Neuronal stem cell (in vitro differentiated cells): ENCODE results near the gene TXNDC11.

Experiments used
- DNase-seq: peaks from one replicate; pipeline ENCODE4 v3.0.0-alpha.2; 2013; ENCODE audit warnings: low spot score
- H2AFZ ChIP-seq: one replicate; pipeline ENCODE4 v1.6.1; 2013; ENCODE audit warnings: mild to moderate bottlenecking, low read length, inconsistent platforms
- H2AK5ac ChIP-seq: 2 replicates; pipeline ENCODE4 v1.6.1; 2013; ENCODE audit warnings: low read depth, mild to moderate bottlenecking, inconsistent platforms, low read length, moderate library complexity, mixed read lengths
- H2BK120ac ChIP-seq: 2 replicates; pipeline ENCODE4 v1.6.1; 2013; ENCODE audit warnings: low read depth, mild to moderate bottlenecking, inconsistent platforms, low read length, moderate library complexity, mixed read lengths
- H2BK12ac ChIP-seq: one replicate; pipeline ENCODE4 v1.6.1; 2013; ENCODE audit warnings: low read length, inconsistent platforms
- H2BK15ac ChIP-seq: 2 replicates; pipeline ENCODE4 v1.6.1; 2013; ENCODE audit warnings: mild to moderate bottlenecking, low read length, inconsistent platforms, mixed read lengths
- H2BK5ac ChIP-seq: one replicate; pipeline ENCODE4 v1.6.1; 2013; ENCODE audit warnings: inconsistent platforms, mild to moderate bottlenecking, low read length, moderate library complexity
- H3K14ac ChIP-seq: one replicate; pipeline ENCODE4 v1.6.1; 2013; ENCODE audit warnings: low read length, inconsistent platforms
- H3K18ac ChIP-seq: 2 replicates; pipeline ENCODE4 v1.6.1; 2013; ENCODE audit warnings: low read length, inconsistent platforms
- H3K23ac ChIP-seq: 2 replicates; pipeline ENCODE4 v1.6.1; 2013; ENCODE audit warnings: low read depth, mild to moderate bottlenecking, mixed read lengths, low read length, inconsistent platforms; ENCODE audit not compliant: poor library complexity
- H3K27ac ChIP-seq: replicated peaks from 3 replicates; pipeline ENCODE4 v1.5.1; 2013; ENCODE audit warnings: low read length, inconsistent platforms
- H3K27me3 ChIP-seq, 3 experiments: 2 replicates each; pipeline ENCODE4 v1.6.1; 2013; ENCODE audit warnings: low read length in 3 of 3, mild to moderate bottlenecking in 2 of 3, inconsistent platforms in 1 of 3, low read depth in 1 of 3, mixed read lengths in 1 of 3, moderate library complexity in 1 of 3; ENCODE audit not compliant: control insufficient read depth in 3 of 3, insufficient read depth in 3 of 3
- H3K36me3 ChIP-seq, 2 donors: replicated peaks in 1 of 2; 2 replicates each; pipeline ENCODE4 v1.6.1; 2013; ENCODE audit warnings: low read length in 2 of 2; ENCODE audit not compliant: control insufficient read depth in 2 of 2, insufficient read depth in 2 of 2
- H3K4ac ChIP-seq: 2 replicates; pipeline ENCODE4 v1.6.1; 2013; ENCODE audit warnings: inconsistent platforms, mild to moderate bottlenecking, low read length, moderate library complexity
- H3K4me1 ChIP-seq, 2 donors: 1 replicate in 1 of 2; 2 replicates in 1 of 2; pipeline ENCODE4 v1.6.1; 2013; ENCODE audit warnings: low read length in 2 of 2, low read depth in 1 of 2; ENCODE audit not compliant: control insufficient read depth in 2 of 2, insufficient read depth in 1 of 2
- H3K4me2 ChIP-seq: one replicate; pipeline ENCODE4 v1.6.1; 2013; ENCODE audit warnings: mild to moderate bottlenecking, low read length, inconsistent platforms; ENCODE audit not compliant: insufficient read depth, poor library complexity, severe bottlenecking
- H3K4me3 ChIP-seq, 2 donors: 2 replicates each; pipeline ENCODE4 v1.5.1; 2013; ENCODE audit warnings: low read length in 2 of 2, mild to moderate bottlenecking in 2 of 2, inconsistent platforms in 1 of 2, moderate library complexity in 1 of 2
- H3K79me1 ChIP-seq: one replicate; pipeline ENCODE4 v1.6.1; 2013; ENCODE audit warnings: low read depth, mild to moderate bottlenecking, inconsistent platforms, low read length, moderate library complexity
- H3K9ac ChIP-seq: one replicate; pipeline ENCODE4 v1.6.1; 2013; ENCODE audit warnings: mild to moderate bottlenecking, low read depth, low read length, inconsistent platforms; ENCODE audit not compliant: poor library complexity
- H3K9me3 ChIP-seq, 2 donors: replicated peaks in 1 of 2; 2 replicates each; pipeline versions ENCODE3 to v1.6.1; 2013; ENCODE audit warnings: low read length in 2 of 2, mild to moderate bottlenecking in 2 of 2, inconsistent platforms in 1 of 2, low read depth in 1 of 2, mixed read lengths in 1 of 2, moderate library complexity in 1 of 2; ENCODE audit not compliant: control insufficient read depth in 2 of 2, insufficient read depth in 1 of 2
- H4K8ac ChIP-seq: one replicate; pipeline ENCODE4 v1.6.1; 2013; ENCODE audit warnings: low read depth, mild to moderate bottlenecking, inconsistent platforms, low read length, moderate library complexity
- H4K91ac ChIP-seq: one replicate; pipeline ENCODE4 v1.6.1; 2013; ENCODE audit warnings: low read length, low read depth, mild to moderate bottlenecking, inconsistent platforms; ENCODE audit not compliant: poor library complexity
- WGBS, 2 donors: extraction: QIAGEN DNeasy Blood & Tissue Kit; methylation state at CpG; one replicate each; pipeline ENCODE4 v1.1.7; 2013; ENCODE audit warnings: missing lambda C conversion rate in 2 of 2, mixed read lengths in 1 of 2; ENCODE audit not compliant: insufficient read length in 2 of 2, insufficient replicate concordance in 1 of 2; ENCODE audit errors: extremely low coverage in 2 of 2; 5-methylcytosine and 5-hydroxymethylcytosine counted together

The TXNDC11 gene

GRCh38 chr16:11686713-11687380, 55.8 kb downstream of the TXNDC11 start:
- no peak overlapping the region for H2BK120ac ChIP-seq
- H3K27me3 ChIP-seq, result no peaks in the 10 kb centered on the region
- H2BK12ac ChIP-seq, result no peak overlapping the region
- no peak overlapping the region for H4K8ac ChIP-seq
- peaks cover 21 to 80% of the 10 kb centered on the region in 2 donors for H3K36me3 ChIP-seq
- peaks cover 5 to 6% of the 10 kb centered on the region in 2 donors for H3K4me1 ChIP-seq
- no peak overlapping the region for H3K14ac ChIP-seq
- H2AFZ ChIP-seq, result no peak overlapping the region
- peaks cover 1% of the 10 kb centered on the region for H3K79me1 ChIP-seq
- no peak overlapping the region for H2BK15ac ChIP-seq
- no peak overlapping the region for H2AK5ac ChIP-seq
- no peak overlapping the region for H3K23ac ChIP-seq
- H3K18ac ChIP-seq, result no peak overlapping the region
- H3K4ac ChIP-seq, result no peak overlapping the region
- H2BK5ac ChIP-seq, result no peak overlapping the region
- no peak for DNase-seq
- H3K4me3 ChIP-seq, result no peak overlapping the region
- no peak overlapping the region for H3K9ac ChIP-seq
- WGBS, 2 donors, result no CpG with 5 or more reads among the region's 6 CpGs
- H3K9me3 ChIP-seq, result no peaks in the 10 kb centered on the region
- no peak overlapping the region for H3K27ac ChIP-seq
- H4K91ac ChIP-seq, result no peak overlapping the region
- H3K4me2 ChIP-seq, result no peak overlapping the region

- no peak overlapping the region for H3K4me2 ChIP-seq
- H2BK12ac ChIP-seq, result no peak overlapping the region
- no CpG with 5 or more reads among the region's 9 CpGs for WGBS, 2 donors
- H3K4me3 ChIP-seq, result no peak overlapping the region
- H3K27ac ChIP-seq, result no peak overlapping the region
- no peak overlapping the region for H3K14ac ChIP-seq
- H3K9me3 ChIP-seq, result no peaks in the 10 kb centered on the region
- no peak overlapping the region for H3K9ac ChIP-seq
- no peak overlapping the region for H2AK5ac ChIP-seq
- H3K23ac ChIP-seq, result no peak overlapping the region
- H2AFZ ChIP-seq, result no peak overlapping the region
- H3K79me1 ChIP-seq, result no peaks in the 10 kb centered on the region
- no peak for DNase-seq
- no peak overlapping the region for H3K18ac ChIP-seq
- no peak overlapping the region for H4K8ac ChIP-seq
- peaks cover 13 to 80% of the 10 kb centered on the region in 2 donors for H3K36me3 ChIP-seq
- no peak overlapping the region for H3K4ac ChIP-seq
- no peak overlapping the region for H2BK120ac ChIP-seq
- no peak overlapping the region for H4K91ac ChIP-seq
- no peak overlapping the region for H2BK15ac ChIP-seq
- no peak overlapping the region for H2BK5ac ChIP-seq
- no peaks in the 10 kb centered on the region for H3K27me3 ChIP-seq
- H3K4me1 ChIP-seq, result peaks cover 4 to 5% of the 10 kb centered on the region in 2 donors
Observed at GRCh38 chr16:11685844-11686618, 56.6 kb downstream of the TXNDC11 start.

DNA sequence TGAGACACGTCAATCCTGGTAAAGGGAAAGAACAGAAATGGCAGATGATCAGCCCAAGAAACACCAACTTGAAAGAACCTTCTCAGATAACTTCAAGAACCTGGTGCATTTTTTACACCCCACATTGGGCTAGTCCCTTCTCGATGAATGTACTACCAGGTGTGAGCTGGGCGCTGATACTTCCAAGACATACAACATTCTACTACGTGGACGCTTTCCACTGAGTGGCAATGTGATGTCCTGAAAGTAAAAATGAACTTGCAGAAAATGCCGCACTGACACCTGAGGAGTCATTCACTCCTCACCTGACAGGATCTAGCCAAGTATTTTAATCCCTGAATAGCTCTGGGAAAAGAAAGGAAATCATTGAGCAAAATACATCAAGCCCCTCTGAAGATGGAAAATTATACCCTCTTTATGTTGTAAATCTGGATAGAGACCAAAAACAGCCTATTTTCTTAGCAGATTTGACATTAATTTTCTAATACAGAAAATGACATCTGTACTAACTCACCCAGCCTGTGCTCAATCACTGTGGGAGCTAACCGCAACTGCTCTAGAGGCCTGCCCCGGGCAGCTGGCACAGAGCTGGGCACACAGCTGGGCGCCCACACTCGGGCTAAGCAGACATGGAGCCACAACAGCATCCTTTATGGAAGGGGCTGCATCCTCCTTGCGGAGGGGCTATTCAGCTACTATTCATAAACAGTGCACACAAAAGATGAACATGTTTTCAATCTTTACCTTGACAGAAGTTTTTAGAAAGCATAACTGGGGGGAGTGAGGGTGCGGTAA, 58.2 kb downstream of the TXNDC11 start:
- Histone ChIP-seq H4K8ac (no peak overlapping the region), H2AK5ac (no peak overlapping the region), H3K9ac (no peak overlapping the region), H4K91ac (no peak overlapping the region), H3K36me3 (peaks cover 14 to 93% of the 10 kb centered on the region in 2 donors), H2BK120ac (no peak overlapping the region), H3K14ac (no peak overlapping the region), H3K4me3 (no peak overlapping the region), H3K23ac (no peak overlapping the region), H2BK5ac (no peak overlapping the region), H2AFZ (no peak overlapping the region), H3K27ac (no peak overlapping the region), H3K4ac (no peak overlapping the region), H2BK12ac (no peak overlapping the region), H3K9me3 (no peaks in the 10 kb centered on the region), H3K18ac (no peak overlapping the region), H3K27me3 (no peaks in the 10 kb centered on the region), H2BK15ac (no peak overlapping the region), H3K79me1 (no peaks in the 10 kb centered on the region), H3K4me2 (no peak overlapping the region), H3K4me1 (no peaks in the 10 kb centered on the region)
- DNase-seq, result no peak
- no CpG with 5 or more reads among the region's 12 CpGs for WGBS, 2 donors

GRCh38 chr16:11683145-11683544, 59.5 kb downstream of the TXNDC11 start:
- Histone ChIP-seq H4K91ac (no peak overlapping the region), H3K18ac (no peak overlapping the region), H3K27me3 (no peaks in the 10 kb centered on the region), H3K4me2 (no peak overlapping the region), H2BK15ac (no peak overlapping the region), H3K9me3 (no peaks in the 10 kb centered on the region), H3K79me1 (no peaks in the 10 kb centered on the region), H3K14ac (no peak overlapping the region), H4K8ac (no peak overlapping the region), H2AFZ (no peak overlapping the region), H2AK5ac (no peak overlapping the region), H2BK120ac (no peak overlapping the region), H3K27ac (no peak overlapping the region), H3K4me1 (no peaks in the 10 kb centered on the region), H3K36me3 (peaks cover 21 to 95% of the 10 kb centered on the region in 2 donors), H2BK12ac (no peak overlapping the region), H3K4me3 (no peak overlapping the region), H3K9ac (no peak overlapping the region), H3K23ac (no peak overlapping the region), H3K4ac (no peak overlapping the region), H2BK5ac (no peak overlapping the region)
- DNase-seq, result no peak
- WGBS, 2 donors, result no CpG with 5 or more reads among the region's 11 CpGs
